ENCODE data around the gene OCA2.

OCA2 gene

GRCh38 chr15:27847775-27848710 lies 251.1 kb downstream of the OCA2 start:
- DNase-seq (ENCODE audit: low spot score): no peak

DNA sequence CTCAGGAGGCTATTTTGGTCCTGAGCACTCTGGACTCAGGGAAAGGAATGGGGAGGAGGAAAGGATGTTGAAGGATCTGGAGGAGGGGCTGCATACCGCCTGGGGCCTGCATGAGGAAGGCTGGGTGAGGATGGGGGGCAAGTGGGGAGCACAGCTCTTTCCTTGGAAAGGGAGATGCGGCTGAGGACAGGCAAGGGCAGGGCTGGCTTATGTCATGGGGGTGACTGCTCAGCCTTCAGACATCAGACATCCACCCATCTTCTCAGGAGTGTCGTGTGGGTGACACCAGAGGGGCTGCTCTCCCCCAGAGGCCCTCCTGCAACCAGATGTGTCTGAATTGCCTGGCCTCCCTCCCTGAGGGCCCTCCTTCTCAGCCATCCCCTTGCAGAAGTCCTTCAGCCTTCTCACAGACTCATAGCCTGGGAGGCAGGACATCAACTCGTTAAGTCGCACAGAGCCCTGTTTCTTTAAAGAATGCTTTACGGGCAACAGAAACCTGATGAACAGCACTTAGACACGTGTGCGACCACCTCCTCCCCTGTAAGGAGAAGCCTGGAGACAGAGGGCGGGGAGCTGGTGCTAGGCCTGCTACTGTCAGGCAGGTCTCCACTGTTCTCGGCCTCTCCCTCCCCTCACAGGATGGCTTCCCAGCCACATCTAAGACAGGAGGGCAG lies 252.3 kb downstream of the OCA2 start:
- no peak for DNase-seq (ENCODE audit: low spot score)

- DNase-seq (ENCODE audit: low spot score): no peak
Observed at GRCh38 chr15:27845535-27846369, 253.4 kb downstream of the OCA2 start.

- no peak for DNase-seq (ENCODE audit: low spot score)
Observed at GRCh38 chr15:27844018-27844666, 255.0 kb downstream of the OCA2 start.

GRCh38 chr15:27843146-27843545 lies 256.0 kb downstream of the OCA2 start:
- DNase-seq (ENCODE audit: low spot score): no peak

DNA sequence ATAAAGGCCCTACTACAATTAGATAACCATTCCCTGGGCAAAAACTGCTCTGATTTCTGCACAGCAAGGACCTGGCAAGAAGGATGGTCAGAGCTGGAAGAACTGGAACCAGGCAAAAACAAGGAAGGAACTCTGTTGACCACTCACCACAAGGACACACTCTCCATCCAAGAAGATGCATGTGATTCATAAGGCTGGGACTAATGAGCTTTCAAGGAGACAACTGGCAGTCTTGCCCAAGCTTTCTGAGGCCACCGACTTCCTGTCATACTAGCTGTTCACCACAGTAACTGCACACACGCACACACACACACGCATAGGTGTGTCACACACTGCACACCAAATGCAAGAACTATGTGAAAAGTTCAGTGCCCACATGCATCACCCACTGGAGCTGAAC lies 256.6 kb downstream of the OCA2 start:
- DNase-seq (ENCODE audit: low spot score): no peak

GRCh38 chr15:27835233-27835939 lies 263.7 kb downstream of the OCA2 start:
- DNase-seq (ENCODE audit: low spot score): no peak

DNA sequence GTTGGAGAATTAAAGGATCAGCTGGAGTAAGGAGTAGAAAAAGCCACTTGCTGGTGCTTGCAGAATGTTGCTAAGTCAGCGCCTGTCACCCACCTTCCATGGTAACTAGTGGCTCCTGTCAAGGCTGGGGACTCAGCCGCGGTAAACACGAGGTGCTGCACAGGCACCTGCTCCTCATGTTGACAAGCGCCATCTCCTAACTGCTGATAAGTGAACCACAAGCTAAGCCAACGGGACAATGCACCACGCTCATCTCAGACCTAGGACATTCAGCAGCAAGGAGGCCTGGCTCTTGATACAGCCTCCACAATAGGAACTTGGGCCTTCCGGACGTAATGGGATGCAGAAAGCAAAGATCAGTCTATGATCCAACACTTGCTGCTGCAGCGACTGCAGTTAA lies 264.4 kb downstream of the OCA2 start:
- DNase-seq (ENCODE audit: low spot score): no peak

DNA sequence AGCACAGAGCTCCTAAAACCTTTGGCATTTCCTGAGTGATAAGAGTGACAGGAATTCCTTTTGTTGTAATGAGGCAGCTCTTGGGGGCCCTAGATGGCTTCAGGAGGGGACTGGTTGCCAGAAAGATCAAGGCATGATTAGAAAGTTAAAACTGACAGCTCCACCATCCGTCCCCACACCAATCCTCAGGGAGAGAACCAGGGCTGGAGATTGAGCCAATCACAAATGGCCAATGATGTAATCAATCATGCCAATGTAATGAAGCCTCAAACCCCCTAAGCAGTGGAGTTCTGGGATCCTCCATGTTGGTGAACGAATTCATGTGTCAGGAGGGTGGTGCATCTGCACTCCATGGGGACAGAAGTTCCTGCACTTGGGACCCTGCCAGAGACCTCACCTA lies 265.1 kb downstream of the OCA2 start:
- DNase-seq (ENCODE audit: low spot score): no peak

GRCh38 chr15:27833178-27833577 lies 265.9 kb downstream of the OCA2 start:
- DNase-seq (ENCODE audit: low spot score): no peak

- DNase-seq (ENCODE audit: low spot score): no peak
Observed at GRCh38 chr15:27832237-27832596, 266.9 kb downstream of the OCA2 start.

GRCh38 chr15:27831384-27832236 lies 267.5 kb downstream of the OCA2 start:
- DNase-seq (ENCODE audit: low spot score): no peak

DNA sequence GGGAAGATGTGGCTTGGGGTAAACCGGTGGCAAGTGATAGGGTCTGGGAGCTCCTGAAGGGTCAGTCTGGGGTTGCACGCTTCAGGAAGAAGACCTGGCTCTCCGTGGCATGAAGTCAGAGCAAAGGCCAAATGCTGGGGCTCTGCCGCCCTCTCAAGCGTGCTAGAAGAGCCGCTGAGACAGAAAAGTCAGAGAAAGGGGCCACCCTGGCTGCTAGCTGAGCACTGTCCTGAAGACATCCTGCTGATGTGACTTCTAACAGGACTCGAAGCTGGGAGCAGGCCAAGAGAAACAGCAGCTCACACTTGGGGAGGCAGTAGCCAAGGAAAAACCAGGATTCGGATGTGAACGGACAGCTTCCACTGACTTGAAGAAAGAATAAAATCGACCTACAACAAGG lies 270.4 kb downstream of the OCA2 start:
- DNase-seq (ENCODE audit: low spot score): no peak

GRCh38 chr15:27826902-27827714 lies 272.0 kb downstream of the OCA2 start:
- no peak for DNase-seq (ENCODE audit: low spot score)

DNA sequence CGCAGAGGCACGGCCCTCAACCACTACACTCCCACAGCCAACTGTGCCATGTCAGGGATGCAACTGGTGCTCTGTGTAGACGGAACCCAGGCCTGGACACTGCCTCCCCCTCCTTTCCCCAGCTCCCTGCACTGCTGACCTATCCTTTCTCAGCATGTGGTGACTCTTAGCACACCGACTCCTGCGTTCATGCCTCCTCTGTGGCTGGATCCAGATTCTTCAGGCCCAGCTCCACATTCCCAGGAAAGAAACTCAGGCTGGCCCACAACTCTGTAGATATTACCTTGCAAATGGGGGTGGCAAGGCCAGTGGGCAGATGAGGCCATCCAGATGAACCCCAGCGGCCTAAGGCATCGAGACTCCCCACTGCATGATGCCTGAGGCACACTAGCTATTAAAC lies 272.7 kb downstream of the OCA2 start:
- no peak for DNase-seq (ENCODE audit: low spot score)

GRCh38 chr15:27824841-27825422 lies 274.2 kb downstream of the OCA2 start:
- DNase-seq (ENCODE audit: low spot score): no peak

DNA sequence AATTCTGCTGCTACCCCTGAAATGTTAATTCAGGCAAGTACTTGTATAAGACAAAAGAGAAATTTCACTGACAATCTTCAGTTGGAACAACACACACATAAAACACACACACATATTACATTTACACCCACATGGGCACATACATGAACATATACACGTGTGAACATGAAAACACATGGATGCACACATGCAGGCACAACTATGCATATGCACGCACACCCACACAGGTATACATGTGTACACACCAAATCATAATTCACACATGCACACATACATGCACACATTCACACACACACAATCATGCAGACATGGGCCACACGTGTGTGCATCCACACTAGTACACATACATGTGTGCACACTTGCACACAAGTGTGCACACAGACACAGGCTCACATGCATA lies 277.8 kb downstream of the OCA2 start:
- no peak for DNase-seq (ENCODE audit: low spot score)

DNA sequence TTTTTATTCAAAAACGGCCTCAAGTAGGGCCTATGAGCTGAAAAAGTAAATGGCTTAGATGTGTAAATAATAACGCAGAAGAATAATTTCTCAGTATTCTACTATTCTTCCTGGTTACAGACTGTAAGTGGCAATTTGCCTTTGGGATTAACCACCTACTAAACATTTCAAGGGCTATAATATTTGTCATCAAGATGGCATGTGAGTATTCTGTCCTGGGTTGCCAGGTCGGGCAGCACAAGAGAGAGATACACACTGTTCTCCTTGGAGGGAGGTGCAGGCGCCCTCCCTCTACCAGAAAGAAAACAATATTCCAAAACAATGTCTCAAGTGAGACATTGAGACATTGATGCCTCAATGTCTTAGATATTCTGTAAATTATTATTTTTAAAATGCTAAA lies 278.4 kb downstream of the OCA2 start:
- no peak for DNase-seq (ENCODE audit: low spot score)

- no peak for DNase-seq (ENCODE audit: low spot score)
Observed at GRCh38 chr15:27820232-27820631, 278.9 kb downstream of the OCA2 start.
